ENCODE data around the gene TSC22D2. TPM values are rescaled to one million over a fixed set of nuclear protein-coding genes. Genes with fewer than 3 reads are reported as not detected.
A peak's percentile ranks its signal among the peaks of the same experiment; 100 is the strongest.

Gene TSC22D2
- total RNA-seq, 3 donors from 2014 or later: 21.8 to 35.5 (median 31.3) TPM

- no peaks in the 10 kb centered on the region for H3K4me1 ChIP-seq (ENCODE audit: low read depth)
- H3K36me3 ChIP-seq (ENCODE audit: low read depth): no peaks in the 10 kb centered on the region
- no peaks in the 10 kb centered on the region for H3K9me3 ChIP-seq
- ATAC-seq: no peak
- intact Hi-C loops (cut with DNase I, micrococcal nuclease): no loop called here
- no peak for DNase-seq
- no peak for TF ChIP-seq CTCF (IDR thresholded peaks at IDR 0.05)
- no peak overlapping the region for H3K4me3 ChIP-seq
Observed at GRCh38 chr3:150399060-150399459, 9.0 kb upstream of the TSC22D2 start.

- DNase-seq: no peak
- intact Hi-C loops (cut with DNase I, micrococcal nuclease): no loop called here
- no peaks in the 10 kb centered on the region for H3K9me3 ChIP-seq
- H3K36me3 ChIP-seq (ENCODE audit: low read depth): no peaks in the 10 kb centered on the region
- H3K4me3 ChIP-seq: no peak overlapping the region
- no peaks in the 10 kb centered on the region for H3K4me1 ChIP-seq (ENCODE audit: low read depth)
- no peak for ATAC-seq
- TF ChIP-seq CTCF (IDR thresholded peaks at IDR 0.05): no peak
Observed at GRCh38 chr3:150401285-150401684, 6.8 kb upstream of the TSC22D2 start.

GRCh38 chr3:150402217-150402616 lies 5.9 kb upstream of the TSC22D2 start:
- no peak for TF ChIP-seq CTCF (IDR thresholded peaks at IDR 0.05)
- no peak for DNase-seq
- intact Hi-C loops (cut with DNase I, micrococcal nuclease): no loop called here

GRCh38 chr3:150404023-150404422 lies 4.1 kb upstream of the TSC22D2 start:
- Histone ChIP-seq H3K4me3 (no peak overlapping the region), H3K36me3 (ENCODE audit: low read depth) (no peaks in the 10 kb centered on the region), H3K9me3 (no peaks in the 10 kb centered on the region), H3K4me1 (ENCODE audit: low read depth) (no peaks in the 10 kb centered on the region)
- no peak for ATAC-seq
- DNase-seq: no peak
- intact Hi-C loops (cut with DNase I, micrococcal nuclease): no loop called here
- no peak for TF ChIP-seq CTCF (IDR thresholded peaks at IDR 0.05)

More at GRCh38 chr3:150402217-150402616, 5.9 kb upstream of the TSC22D2 start:
- Histone ChIP-seq H3K4me3 (no peak overlapping the region), H3K9me3 (no peaks in the 10 kb centered on the region), H3K4me1 (ENCODE audit: low read depth) (no peaks in the 10 kb centered on the region), H3K36me3 (ENCODE audit: low read depth) (no peaks in the 10 kb centered on the region)
- no peak for ATAC-seq

- peak overlapping the region; percentile 4 for H3K4me3 ChIP-seq
- no peak for TF ChIP-seq CTCF (IDR thresholded peaks at IDR 0.05)
- no peaks in the 10 kb centered on the region for H3K36me3 ChIP-seq (ENCODE audit: low read depth)
- no peaks in the 10 kb centered on the region for H3K9me3 ChIP-seq
- ATAC-seq (no peak), DNase-seq (no peak)
- no peaks in the 10 kb centered on the region for H3K4me1 ChIP-seq (ENCODE audit: low read depth)
- intact Hi-C loops (cut with DNase I, micrococcal nuclease): no loop called here
Observed at GRCh38 chr3:150407051-150407807, 869 bp upstream of the TSC22D2 start.
